KOPT-K1 (cell line): ENCODE measurements around the gene CACNA2D2.

Source experiments
- H3K27ac ChIP-seq: fragments of 200-600 bp; sonication (generic); 2 replicates; pipeline ENCODE4 v1.5.1; 2016; ENCODE audit warnings: antibody characterized with exemption, mild to moderate bottlenecking, low read depth, low read length; ENCODE audit not compliant: poor library complexity, severe bottlenecking
- H3K36me3 ChIP-seq: fragments of 200-600 bp; sonication (generic); 2 replicates; pipeline ENCODE4 v1.5.1; 2017; ENCODE audit warnings: antibody characterized with exemption, mild to moderate bottlenecking, low read length, moderate library complexity; ENCODE audit not compliant: insufficient read depth
- H3K9me3 ChIP-seq: fragments of 200-600 bp; sonication (generic); 2 replicates; pipeline ENCODE4 v1.5.1; 2017; ENCODE audit warnings: antibody characterized with exemption, low read length, mild to moderate bottlenecking; ENCODE audit not compliant: insufficient read depth, poor library complexity, severe bottlenecking

The CACNA2D2 gene

DNA sequence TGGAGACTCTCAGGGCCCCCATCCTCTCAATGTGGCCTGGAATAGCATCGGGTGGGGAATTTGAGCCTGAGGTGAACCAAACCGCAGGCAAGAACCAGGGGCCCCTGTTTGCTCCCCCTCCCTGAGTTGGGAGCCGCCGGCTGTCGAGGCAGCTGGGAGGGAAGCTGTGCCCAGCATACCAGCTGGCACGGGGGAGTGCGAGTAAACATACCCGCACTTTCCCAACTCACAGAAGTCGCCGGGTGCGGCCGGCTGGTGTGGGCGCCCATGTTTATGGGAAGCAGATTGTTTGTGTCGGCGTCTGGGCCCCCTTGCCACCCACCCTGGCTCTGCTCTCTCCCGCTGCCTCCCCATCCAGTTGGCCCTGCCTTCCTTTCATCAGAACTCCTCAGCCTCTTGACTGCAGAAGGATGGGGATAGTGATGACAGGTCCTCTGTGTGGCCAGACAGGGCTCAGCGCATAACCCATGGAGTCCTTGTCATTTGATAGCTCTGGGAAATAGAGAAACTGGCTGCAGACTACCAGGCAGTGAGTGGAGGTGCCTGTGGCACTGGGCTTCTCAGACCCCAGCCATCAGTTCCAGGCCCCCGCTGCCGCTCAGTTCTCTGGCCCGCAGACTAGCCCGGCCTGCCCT is 60.4 kb downstream of the CACNA2D2 start:
- H3K27ac ChIP-seq = no peak overlapping the region
- no peaks in the 10 kb centered on the region for H3K9me3 ChIP-seq
- no peaks in the 10 kb centered on the region for H3K36me3 ChIP-seq

DNA sequence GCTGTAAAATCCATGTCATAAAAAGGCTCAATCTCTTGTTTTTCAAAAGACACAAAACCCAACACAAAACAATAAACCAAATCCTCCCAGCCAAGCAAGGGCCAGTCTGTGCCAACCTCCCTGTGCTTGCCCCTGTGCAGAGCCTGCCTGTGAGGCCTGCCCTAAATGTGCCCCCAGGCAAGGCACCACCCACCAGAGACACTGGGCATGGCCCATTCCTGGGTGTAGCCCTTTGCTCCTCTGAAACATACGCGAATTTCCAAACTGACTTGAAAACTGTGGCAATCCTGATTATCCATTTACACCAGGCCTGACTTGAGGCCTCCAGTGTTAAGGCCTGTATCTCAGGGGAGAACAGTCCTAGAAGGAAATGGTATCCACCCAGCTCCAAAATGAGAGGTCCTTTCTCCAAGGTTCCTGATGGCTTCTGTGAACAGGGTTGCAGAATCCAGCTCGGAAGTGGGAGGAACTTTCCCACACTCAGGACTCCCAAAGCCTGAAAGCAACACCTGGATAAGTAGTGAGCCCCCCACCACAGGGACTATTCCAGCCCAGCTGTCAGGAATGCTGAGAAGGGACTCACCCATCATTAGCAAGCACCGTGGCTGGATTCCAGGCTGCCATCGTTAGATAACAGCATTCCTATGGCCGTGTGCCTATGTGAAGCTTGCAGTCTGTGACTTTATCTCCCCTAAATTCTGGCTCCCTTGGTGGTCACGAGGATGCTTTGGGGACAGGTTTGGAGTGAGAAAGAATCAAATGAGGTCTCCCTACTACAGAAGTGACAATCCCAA is 61.8 kb downstream of the CACNA2D2 start:
- Histone ChIP-seq H3K36me3 (no peaks in the 10 kb centered on the region), H3K9me3 (no peaks in the 10 kb centered on the region)

DNA sequence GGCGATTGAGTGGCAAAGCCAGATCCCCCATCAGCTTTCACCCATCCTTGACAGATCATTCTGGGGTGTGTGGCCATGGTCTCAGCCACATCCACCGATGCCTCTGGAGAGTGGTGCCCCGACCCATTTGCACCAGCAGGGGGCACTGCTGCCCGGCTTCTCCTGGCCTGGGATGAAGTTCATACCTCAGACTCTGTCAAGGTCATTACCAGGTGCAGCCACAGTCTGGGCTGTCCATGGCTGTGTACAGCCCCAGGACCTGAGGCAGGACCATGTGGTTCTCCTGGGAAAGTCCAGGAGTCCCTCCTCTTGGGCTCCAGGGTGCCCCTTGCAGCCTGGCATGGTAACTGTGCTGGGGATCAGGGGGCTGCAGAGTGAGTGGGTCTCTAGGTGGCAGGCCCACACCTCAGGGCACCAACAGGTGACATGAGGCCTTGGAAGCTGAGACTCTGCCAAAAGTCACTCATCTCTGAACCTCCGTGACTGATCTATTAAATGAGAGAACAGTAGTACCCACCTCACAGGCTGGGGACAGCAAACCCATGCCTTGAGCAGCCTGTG is 67.2 kb downstream of the CACNA2D2 start:
- no peak overlapping the region for H3K27ac ChIP-seq
- H3K9me3 ChIP-seq = no peaks in the 10 kb centered on the region
- no peaks in the 10 kb centered on the region for H3K36me3 ChIP-seq

More for the DNA sequence above, 61.8 kb downstream of the CACNA2D2 start:
- H3K27ac ChIP-seq = no peak overlapping the region

DNA sequence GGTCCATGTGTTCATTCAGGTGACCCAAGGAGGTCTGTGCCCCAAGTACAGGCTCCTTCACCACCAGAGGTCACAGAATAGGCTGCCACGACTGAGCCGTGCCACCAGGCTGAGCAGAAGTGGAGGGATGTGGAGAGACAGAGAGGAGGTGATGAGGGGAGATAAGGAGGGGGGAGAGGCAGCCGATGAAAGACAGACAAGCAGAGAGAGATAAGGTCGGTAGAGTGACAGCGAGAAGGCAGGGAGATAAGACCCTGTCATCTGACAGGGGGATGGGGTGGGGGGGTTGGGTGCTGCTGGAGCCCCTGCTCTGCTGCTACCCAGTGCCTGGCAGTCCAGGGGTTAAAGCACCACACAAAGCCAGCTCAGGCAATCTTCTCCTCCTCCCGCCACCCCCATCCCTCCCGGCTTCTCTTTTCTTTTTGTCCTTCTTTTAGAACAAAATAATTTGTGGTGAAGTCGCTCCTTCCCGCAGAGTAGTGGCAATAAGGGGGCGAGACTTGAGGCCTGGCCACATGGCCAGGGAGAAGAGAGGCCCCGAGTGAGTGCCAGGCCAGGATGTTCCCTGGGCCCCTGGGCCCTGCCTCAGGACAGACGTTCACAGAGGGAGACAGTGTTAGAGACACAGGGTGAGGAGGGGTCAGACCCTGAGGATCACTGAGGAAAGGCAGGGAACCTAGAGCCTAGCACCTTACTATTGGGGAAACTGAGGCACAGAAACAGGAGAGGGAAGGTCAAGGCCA is 67.9 kb downstream of the CACNA2D2 start:
- Histone ChIP-seq H3K9me3 (no peaks in the 10 kb centered on the region), H3K36me3 (no peaks in the 10 kb centered on the region), H3K27ac (no peak overlapping the region)

DNA sequence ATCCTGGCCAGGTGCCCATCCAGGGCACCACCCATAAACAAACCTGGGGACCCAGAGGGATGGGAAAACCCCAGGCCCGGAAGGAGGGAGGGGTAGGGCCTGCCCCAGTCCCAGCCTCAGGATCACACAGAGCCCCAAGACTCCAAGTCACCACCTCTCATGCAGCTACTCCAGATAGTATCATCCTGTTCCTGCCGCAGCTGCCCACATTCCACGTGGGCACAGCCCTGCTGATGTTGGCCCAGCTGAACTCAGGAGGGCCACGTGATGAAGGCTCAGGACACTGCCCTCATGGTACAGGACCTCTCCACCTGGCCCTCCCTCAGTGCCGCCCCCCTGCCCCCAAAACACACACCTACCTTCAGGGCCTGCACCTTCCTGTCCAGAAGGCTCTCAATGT is 69.5 kb downstream of the CACNA2D2 start:
- H3K27ac ChIP-seq = no peak overlapping the region
- no peaks in the 10 kb centered on the region for H3K9me3 ChIP-seq

DNA sequence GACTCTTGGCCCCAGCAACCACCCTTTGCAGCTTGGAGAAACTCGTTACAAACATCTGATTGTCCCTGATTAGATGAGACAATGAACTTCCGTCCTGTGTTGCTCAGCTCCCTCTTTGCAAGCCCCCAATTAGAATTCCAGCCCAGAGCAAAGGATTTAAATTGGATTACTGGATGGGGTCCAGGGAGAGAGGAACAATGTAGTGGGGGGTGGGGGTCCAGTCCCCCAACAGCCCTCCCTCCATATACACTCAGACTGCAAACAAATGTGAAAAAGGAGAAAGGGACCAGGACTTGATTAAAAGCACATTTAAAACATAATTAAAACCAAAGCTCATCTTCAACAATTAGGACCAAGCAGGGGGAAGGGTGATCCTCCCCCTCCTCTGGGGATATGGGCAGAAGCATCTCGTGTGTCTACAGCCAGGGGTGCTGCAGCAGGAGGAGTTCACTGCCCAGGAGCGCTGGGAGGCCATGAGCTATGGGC is 72.4 kb downstream of the CACNA2D2 start:
- no peaks in the 10 kb centered on the region for H3K9me3 ChIP-seq
- no peak overlapping the region for H3K27ac ChIP-seq
- H3K36me3 ChIP-seq = no peaks in the 10 kb centered on the region

More for the DNA sequence above, 69.5 kb downstream of the CACNA2D2 start:
- no peaks in the 10 kb centered on the region for H3K36me3 ChIP-seq

DNA sequence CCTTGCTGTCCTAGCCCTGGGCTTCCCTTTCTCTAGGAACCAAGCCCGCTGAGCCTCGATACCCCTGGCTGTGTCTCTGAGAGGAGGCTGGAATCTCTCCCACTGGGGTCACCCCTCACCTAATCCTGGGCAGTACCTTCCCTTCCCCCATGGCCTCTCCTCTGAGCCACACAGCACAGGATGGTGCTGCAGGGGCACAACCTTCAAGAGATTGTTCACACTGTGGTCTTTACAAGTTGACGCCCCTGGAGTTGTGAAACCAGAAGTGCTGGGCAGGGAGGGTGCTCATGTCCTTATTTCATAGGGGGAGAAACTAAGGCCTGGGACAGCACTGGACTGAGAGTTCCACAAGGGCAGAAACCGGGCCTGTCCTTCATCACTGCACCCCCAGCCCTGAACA is 73.2 kb downstream of the CACNA2D2 start:
- H3K36me3 ChIP-seq = no peaks in the 10 kb centered on the region
- no peaks in the 10 kb centered on the region for H3K9me3 ChIP-seq
- H3K27ac ChIP-seq = no peak overlapping the region

DNA sequence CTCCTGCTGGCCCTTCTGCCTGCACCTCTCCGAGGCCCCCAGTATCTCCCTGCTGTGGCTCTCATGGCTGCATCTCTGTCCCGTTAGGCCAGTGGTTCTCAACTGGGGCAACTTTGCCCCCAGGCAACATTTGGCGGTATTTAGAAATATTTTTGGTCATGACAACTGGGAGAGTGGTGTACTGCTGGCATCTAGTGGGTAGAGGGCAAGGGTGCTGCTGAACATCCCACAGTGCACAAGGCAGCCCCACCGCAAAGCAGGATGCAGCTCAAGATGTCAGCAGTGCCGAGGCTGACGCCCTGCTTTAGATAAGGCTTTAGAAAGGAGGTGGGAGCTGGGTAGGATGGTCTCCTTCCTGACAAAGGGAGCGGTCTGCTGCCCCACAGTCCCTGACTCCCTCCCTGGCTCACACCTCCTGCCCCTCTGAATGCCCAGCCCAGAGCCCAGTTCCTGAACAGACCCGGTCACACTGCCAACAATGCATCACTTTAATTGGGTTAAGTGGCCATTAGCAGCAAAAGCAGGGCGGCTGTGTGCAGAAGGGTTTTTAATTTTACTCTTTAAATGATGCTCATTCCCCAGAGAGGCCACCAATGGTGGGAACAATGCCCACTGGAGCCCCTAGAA is 75.3 kb downstream of the CACNA2D2 start:
- Histone ChIP-seq H3K9me3 (no peaks in the 10 kb centered on the region), H3K36me3 (no peaks in the 10 kb centered on the region), H3K27ac (no peak overlapping the region)

DNA sequence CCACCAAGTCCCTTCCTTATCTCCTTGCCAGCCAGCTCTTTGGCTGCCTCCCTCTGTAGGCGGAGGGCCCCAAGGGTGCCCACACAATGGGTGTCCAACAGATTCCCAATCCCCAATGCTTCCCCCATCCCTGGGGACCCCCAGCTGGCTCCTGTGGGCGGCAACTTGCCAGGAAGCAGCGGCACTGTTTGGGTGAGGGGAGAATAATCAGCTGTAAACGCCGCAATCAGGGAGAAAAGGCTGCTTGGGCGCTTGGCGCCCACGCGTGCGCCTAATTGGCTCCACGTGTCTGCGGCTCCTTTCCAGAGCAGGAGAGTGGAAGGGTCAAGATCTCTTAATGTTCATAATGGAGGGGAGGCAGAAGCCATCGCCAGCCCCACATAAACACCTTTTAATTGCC is 76.2 kb downstream of the CACNA2D2 start:
- no peaks in the 10 kb centered on the region for H3K36me3 ChIP-seq
- no peaks in the 10 kb centered on the region for H3K9me3 ChIP-seq
- H3K27ac ChIP-seq = no peak overlapping the region

DNA sequence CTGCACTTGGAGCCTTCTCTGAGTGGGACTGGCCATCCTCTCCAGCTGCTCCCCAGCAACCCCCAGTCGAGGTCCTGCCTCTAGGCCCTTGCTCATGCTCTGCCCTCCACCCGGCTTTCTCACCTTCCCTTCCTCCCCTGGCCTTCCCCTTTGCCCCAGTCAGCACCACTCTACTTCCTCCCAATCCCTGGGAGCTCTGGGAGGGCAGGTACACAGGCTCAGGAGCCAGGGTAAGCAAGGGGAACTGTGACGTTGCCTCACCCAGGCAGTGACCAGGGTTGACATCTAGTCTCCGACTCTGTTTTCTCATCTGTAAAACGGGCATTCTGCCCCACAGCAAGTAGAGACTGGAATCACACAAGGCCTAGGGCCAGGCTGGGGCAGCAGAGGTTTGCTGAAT is 77.5 kb downstream of the CACNA2D2 start:
- H3K9me3 ChIP-seq = no peaks in the 10 kb centered on the region
- no peak overlapping the region for H3K27ac ChIP-seq
- H3K36me3 ChIP-seq = no peaks in the 10 kb centered on the region

DNA sequence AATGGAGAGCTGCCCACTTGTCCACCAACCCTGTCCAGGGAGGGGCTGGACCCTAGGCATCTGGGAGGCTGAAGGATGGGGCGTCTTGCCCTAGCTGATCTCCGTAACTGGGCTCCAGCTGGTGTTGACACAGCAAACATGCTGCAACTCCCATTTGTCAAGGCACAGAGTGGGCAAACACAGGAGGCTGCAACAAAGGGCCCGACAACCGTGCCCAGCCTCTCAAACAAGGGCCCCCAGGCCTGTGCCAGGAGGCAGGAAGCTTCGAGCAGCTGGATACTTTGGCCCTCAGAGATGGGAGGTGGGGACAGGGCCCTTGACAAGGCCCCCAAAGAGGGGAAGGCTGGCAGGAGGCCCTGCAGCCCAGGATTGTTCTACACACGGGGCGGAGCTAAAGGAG is 79.9 kb downstream of the CACNA2D2 start:
- Histone ChIP-seq H3K27ac (no peak overlapping the region), H3K36me3 (no peaks in the 10 kb centered on the region), H3K9me3 (no peaks in the 10 kb centered on the region)

DNA sequence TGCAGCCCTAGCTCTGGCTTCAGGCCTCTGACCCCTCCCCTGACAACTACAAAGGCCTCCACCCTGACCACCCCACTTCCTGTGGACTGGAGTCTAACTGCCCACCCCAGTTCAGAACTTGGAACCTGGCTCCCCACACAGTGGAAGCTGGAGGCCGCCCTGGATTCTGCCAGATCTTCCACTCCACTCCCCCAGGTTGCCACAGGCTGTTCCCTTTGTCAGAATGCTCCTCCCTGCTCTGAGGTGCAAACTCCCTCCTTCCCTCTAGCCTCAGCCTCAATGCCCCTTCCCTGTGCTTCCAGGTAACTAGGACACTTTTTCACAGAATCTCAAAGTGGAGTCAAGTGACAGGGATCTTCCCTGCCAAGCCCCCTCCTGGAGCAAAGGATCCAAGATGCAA is 81.3 kb downstream of the CACNA2D2 start:
- Histone ChIP-seq H3K9me3 (no peaks in the 10 kb centered on the region), H3K27ac (no peak overlapping the region), H3K36me3 (no peaks in the 10 kb centered on the region)

DNA sequence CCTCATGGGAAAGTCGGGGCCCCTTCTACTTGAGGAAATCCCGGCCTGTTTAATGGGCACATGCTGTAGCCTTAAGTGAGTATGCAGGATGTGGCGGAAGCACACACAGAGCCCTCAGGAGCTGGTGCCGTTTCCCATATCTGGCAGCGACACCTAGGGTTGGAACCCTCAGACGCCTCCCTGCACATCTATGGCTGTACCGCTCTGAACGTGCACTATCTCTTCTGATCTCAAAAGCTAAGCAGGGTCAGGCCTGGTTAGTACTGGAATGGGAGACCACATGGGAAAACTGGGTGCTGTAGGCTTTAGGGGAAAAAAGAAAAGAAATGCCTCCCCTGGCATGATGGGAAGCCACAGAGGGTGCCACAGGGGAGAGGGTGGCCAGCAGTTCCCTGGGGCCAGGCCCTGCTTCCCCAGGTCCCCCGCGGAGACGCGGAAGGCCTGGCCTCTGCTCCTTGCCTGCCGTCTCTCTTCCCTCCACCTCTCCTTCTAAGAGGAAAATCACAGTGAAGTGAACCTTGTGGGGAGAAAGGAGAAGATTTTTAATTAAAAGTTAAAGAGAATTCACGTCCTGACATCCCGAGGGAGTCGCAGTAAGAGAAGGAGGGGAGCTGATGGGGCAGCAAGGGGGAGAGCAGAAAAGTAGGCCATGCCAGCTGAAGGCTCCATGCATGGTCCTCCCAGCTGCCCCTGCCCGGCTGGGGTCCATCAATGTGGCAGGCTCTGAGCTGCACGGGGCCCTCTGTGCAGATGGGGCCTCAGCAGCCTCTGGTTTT is 83.7 kb downstream of the CACNA2D2 start:
- Histone ChIP-seq H3K36me3 (no peaks in the 10 kb centered on the region), H3K9me3 (no peaks in the 10 kb centered on the region), H3K27ac (no peak overlapping the region)

DNA sequence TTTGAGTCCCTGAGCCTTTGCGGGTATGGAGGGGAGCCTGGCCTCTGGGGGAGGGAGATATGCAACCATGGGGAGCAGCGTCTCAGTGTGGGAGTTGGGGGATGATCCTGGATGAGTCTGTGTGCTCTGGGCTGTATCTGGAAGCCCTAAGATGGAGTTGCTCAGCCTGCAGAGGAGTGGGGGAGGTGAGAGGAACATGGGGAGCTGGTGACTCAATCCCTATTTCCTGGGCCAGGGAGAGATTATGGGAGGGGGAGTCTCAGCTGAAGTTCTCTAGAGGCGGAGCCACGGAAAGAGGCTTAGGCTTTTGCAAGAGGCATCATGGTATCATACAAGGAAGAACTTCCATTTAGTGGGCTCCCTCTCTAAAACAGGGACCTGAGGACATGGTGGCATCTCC is 84.6 kb downstream of the CACNA2D2 start:
- Histone ChIP-seq H3K36me3 (no peaks in the 10 kb centered on the region), H3K9me3 (no peaks in the 10 kb centered on the region), H3K27ac (no peak overlapping the region)
